Activated CD4-positive, CD25-positive, alpha-beta regulatory T cell treated with anti-CD3 and anti-CD28 coated beads, Interleukin-2, amount 50 U/mL, for 16 hours (primary cell): Measurements from ENCODE around the gene NDRG2.

Source experiments
- DNase-seq: peaks from one replicate; pipeline ENCODE4 v3.0.0-alpha.2; 2020; ENCODE audit warnings: low read depth, low spot score

NDRG2 gene

DNA sequence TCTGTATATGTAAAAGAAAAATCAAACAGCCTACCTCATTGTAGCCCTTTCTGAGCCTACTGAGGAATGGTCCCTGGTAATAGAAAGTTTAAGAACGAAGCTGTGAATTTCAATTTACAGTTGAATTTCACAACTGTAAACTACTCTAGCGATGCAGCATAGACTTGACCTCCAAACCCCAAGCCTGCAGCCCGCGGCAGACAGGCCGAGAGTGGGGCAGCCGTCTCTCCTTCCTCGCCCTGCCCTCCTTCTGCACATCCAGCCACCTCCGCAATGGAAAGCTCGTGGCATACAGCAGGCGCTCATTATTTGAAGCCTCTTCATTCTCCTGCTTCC lies 54.2 kb downstream of the NDRG2 start:
- DNase-seq, result no peak

DNA sequence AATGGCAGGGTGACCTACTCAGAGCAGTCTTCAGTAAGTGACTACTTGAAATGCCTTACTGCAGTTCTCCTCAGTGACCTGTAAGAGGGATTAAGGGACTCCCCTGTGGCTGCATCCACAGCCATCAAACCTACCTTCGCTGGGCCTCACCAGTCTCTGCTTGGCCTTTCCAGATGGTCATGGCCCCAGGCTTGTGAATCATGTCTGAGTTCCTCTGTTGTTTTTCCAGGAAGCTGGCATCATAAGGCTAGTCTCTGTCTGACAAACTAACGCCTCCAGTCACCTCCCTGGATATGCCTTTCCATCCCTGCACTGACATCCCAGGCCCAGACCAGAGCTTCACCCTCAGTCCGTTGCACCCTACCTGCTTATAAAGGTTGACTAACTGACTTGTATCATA lies 55.5 kb downstream of the NDRG2 start:
- DNase-seq, result no peak
